ENCODE data around the gene ADAP1.
"Not testable (repeated sequence)": the region's sequence is repeated elsewhere in the genome, so short reads cannot be mapped to it uniquely, and the experiment has no call there.

ADAP1 gene

GRCh38 chr7:909358-910329, 44.8 kb downstream of the ADAP1 start:
- no CpG with 5 or more reads among the region's 58 CpGs for WGBS (ENCODE audit: insufficient coverage, insufficient read length)
- no peaks in the 10 kb centered on the region for H3K9me3 ChIP-seq (ENCODE audit: control insufficient read depth, insufficient read depth, low read length)
- no peaks in the 10 kb centered on the region for H3K36me3 ChIP-seq (ENCODE audit: control insufficient read depth, insufficient read depth, low read length)
- no peak overlapping the region for H3K27ac ChIP-seq (ENCODE audit: low read length)
- peak overlapping the region; percentile 6; the same call in 1 of the 2 replicates for H3K4me3 ChIP-seq (ENCODE audit: low read length)
- no peaks in the 10 kb centered on the region for H3K27me3 ChIP-seq (ENCODE audit: control insufficient read depth, insufficient read depth, low read length)
- no peak for DNase-seq (ENCODE audit: low read depth, low spot score)
- peaks cover 3% of the 10 kb centered on the region for H3K4me1 ChIP-seq (ENCODE audit: control insufficient read depth, insufficient read depth, low read length)

- H3K9me3 ChIP-seq (ENCODE audit: control insufficient read depth, insufficient read depth, low read length); DNase-seq (ENCODE audit: low read depth, low spot score); H3K4me1 ChIP-seq (ENCODE audit: control insufficient read depth, insufficient read depth, low read length); H3K36me3 ChIP-seq (ENCODE audit: control insufficient read depth, insufficient read depth, low read length); H3K27me3 ChIP-seq (ENCODE audit: control insufficient read depth, insufficient read depth, low read length); H3K27ac ChIP-seq (ENCODE audit: low read length): not testable (repeated sequence)
- WGBS (ENCODE audit: insufficient coverage, insufficient read length) = no CpG with 5 or more reads among the region's 73 CpGs
- H3K4me3 ChIP-seq (ENCODE audit: low read length) = peak overlapping the region; percentile 11; the same call in 1 of the 2 replicates
Observed at GRCh38 chr7:908591-909357, 45.7 kb downstream of the ADAP1 start.

GRCh38 chr7:908159-908581, 46.3 kb downstream of the ADAP1 start:
- no CpG with 5 or more reads among the region's 12 CpGs for WGBS (ENCODE audit: insufficient coverage, insufficient read length)
- Histone ChIP-seq H3K27me3 (ENCODE audit: control insufficient read depth, insufficient read depth, low read length) (no peaks in the 10 kb centered on the region), H3K9me3 (ENCODE audit: control insufficient read depth, insufficient read depth, low read length) (no peaks in the 10 kb centered on the region), H3K27ac (ENCODE audit: low read length) (no peak overlapping the region), H3K4me3 (ENCODE audit: low read length) (no peak overlapping the region), H3K4me1 (ENCODE audit: control insufficient read depth, insufficient read depth, low read length) (peaks cover 3% of the 10 kb centered on the region), H3K36me3 (ENCODE audit: control insufficient read depth, insufficient read depth, low read length) (no peaks in the 10 kb centered on the region)
- DNase-seq (ENCODE audit: low read depth, low spot score) = no peak

- H3K27me3 ChIP-seq (ENCODE audit: control insufficient read depth, insufficient read depth, low read length) = no peaks in the 10 kb centered on the region
- no peak for DNase-seq (ENCODE audit: low read depth, low spot score)
- no peak overlapping the region for H3K27ac ChIP-seq (ENCODE audit: low read length)
- peaks cover 3% of the 10 kb centered on the region for H3K4me1 ChIP-seq (ENCODE audit: control insufficient read depth, insufficient read depth, low read length)
- H3K9me3 ChIP-seq (ENCODE audit: control insufficient read depth, insufficient read depth, low read length) = no peaks in the 10 kb centered on the region
- no CpG with 5 or more reads among the region's 49 CpGs for WGBS (ENCODE audit: insufficient coverage, insufficient read length)
- no peaks in the 10 kb centered on the region for H3K36me3 ChIP-seq (ENCODE audit: control insufficient read depth, insufficient read depth, low read length)
- H3K4me3 ChIP-seq (ENCODE audit: low read length) = no peak overlapping the region
Observed at GRCh38 chr7:907158-907980, 47.1 kb downstream of the ADAP1 start.

GRCh38 chr7:906776-907157, 47.7 kb downstream of the ADAP1 start:
- no peak overlapping the region; the same call in 1 of the 2 replicates for H3K4me3 ChIP-seq (ENCODE audit: low read length)
- H3K9me3 ChIP-seq (ENCODE audit: control insufficient read depth, insufficient read depth, low read length) = no peaks in the 10 kb centered on the region
- H3K27ac ChIP-seq (ENCODE audit: low read length) = no peak overlapping the region
- no peaks in the 10 kb centered on the region for H3K27me3 ChIP-seq (ENCODE audit: control insufficient read depth, insufficient read depth, low read length)
- peaks cover 5% of the 10 kb centered on the region for H3K4me1 ChIP-seq (ENCODE audit: control insufficient read depth, insufficient read depth, low read length)
- WGBS (ENCODE audit: insufficient coverage, insufficient read length) = no CpG with 5 or more reads among the region's 10 CpGs
- no peak for DNase-seq (ENCODE audit: low read depth, low spot score)
- no peaks in the 10 kb centered on the region for H3K36me3 ChIP-seq (ENCODE audit: control insufficient read depth, insufficient read depth, low read length)

- no peak for DNase-seq (ENCODE audit: low read depth, low spot score)
- no peaks in the 10 kb centered on the region for H3K9me3 ChIP-seq (ENCODE audit: control insufficient read depth, insufficient read depth, low read length)
- H3K27me3 ChIP-seq (ENCODE audit: control insufficient read depth, insufficient read depth, low read length) = no peaks in the 10 kb centered on the region
Observed at GRCh38 chr7:904847-905246, 49.6 kb downstream of the ADAP1 start.

GRCh38 chr7:903921-904755, 50.3 kb downstream of the ADAP1 start:
- Histone ChIP-seq H3K4me3 (ENCODE audit: low read length) (no peak overlapping the region), H3K36me3 (ENCODE audit: control insufficient read depth, insufficient read depth, low read length) (no peaks in the 10 kb centered on the region; the same call in 1 of the 2 replicates), H3K27ac (ENCODE audit: low read length) (no peak overlapping the region), H3K4me1 (ENCODE audit: control insufficient read depth, insufficient read depth, low read length) (peaks cover 6% of the 10 kb centered on the region), H3K9me3 (ENCODE audit: control insufficient read depth, insufficient read depth, low read length) (no peaks in the 10 kb centered on the region), H3K27me3 (ENCODE audit: control insufficient read depth, insufficient read depth, low read length) (no peaks in the 10 kb centered on the region)
- no CpG with 5 or more reads among the region's 37 CpGs for WGBS (ENCODE audit: insufficient coverage, insufficient read length)
- DNase-seq (ENCODE audit: low read depth, low spot score) = no peak

More at GRCh38 chr7:904847-905246, 49.6 kb downstream of the ADAP1 start:
- Histone ChIP-seq H3K27ac (ENCODE audit: low read length) (no peak overlapping the region), H3K4me1 (ENCODE audit: control insufficient read depth, insufficient read depth, low read length) (peaks cover 6% of the 10 kb centered on the region), H3K36me3 (ENCODE audit: control insufficient read depth, insufficient read depth, low read length) (no peaks in the 10 kb centered on the region; the same call in 1 of the 2 replicates), H3K4me3 (ENCODE audit: low read length) (no peak overlapping the region)
- WGBS (ENCODE audit: insufficient coverage, insufficient read length) = no CpG with 5 or more reads among the region's 20 CpGs

GRCh38 chr7:902996-903395, 51.5 kb downstream of the ADAP1 start:
- Histone ChIP-seq H3K4me3 (ENCODE audit: low read length) (no peak overlapping the region), H3K27me3 (ENCODE audit: control insufficient read depth, insufficient read depth, low read length) (no peaks in the 10 kb centered on the region), H3K36me3 (ENCODE audit: control insufficient read depth, insufficient read depth, low read length) (no peaks in the 10 kb centered on the region; the same call in 1 of the 2 replicates), H3K27ac (ENCODE audit: low read length) (no peak overlapping the region), H3K9me3 (ENCODE audit: control insufficient read depth, insufficient read depth, low read length) (no peaks in the 10 kb centered on the region), H3K4me1 (ENCODE audit: control insufficient read depth, insufficient read depth, low read length) (peaks cover 3% of the 10 kb centered on the region; the same call in 1 of the 2 replicates)
- no CpG with 5 or more reads among the region's 22 CpGs for WGBS (ENCODE audit: insufficient coverage, insufficient read length)
- no peak for DNase-seq (ENCODE audit: low read depth, low spot score)

GRCh38 chr7:901388-902154, 52.9 kb downstream of the ADAP1 start:
- no CpG with 5 or more reads among the region's 24 CpGs for WGBS (ENCODE audit: insufficient coverage, insufficient read length)
- peak; percentile 70 for DNase-seq (ENCODE audit: low read depth, low spot score)
- peaks cover 8% of the 10 kb centered on the region for H3K36me3 ChIP-seq (ENCODE audit: control insufficient read depth, insufficient read depth, low read length)
- H3K4me3 ChIP-seq (ENCODE audit: low read length) = no peak overlapping the region; the same call in 1 of the 2 replicates
- no peaks in the 10 kb centered on the region for H3K27me3 ChIP-seq (ENCODE audit: control insufficient read depth, insufficient read depth, low read length)
- peaks cover 3% of the 10 kb centered on the region; the same call in 1 of the 2 replicates for H3K4me1 ChIP-seq (ENCODE audit: control insufficient read depth, insufficient read depth, low read length)
- no peak overlapping the region for H3K27ac ChIP-seq (ENCODE audit: low read length)
- no peaks in the 10 kb centered on the region for H3K9me3 ChIP-seq (ENCODE audit: control insufficient read depth, insufficient read depth, low read length)

Measured in iPS DF 6.9 (cell line).